Measurements from ENCODE around the gene N4BP2L1.

GRCh38 chr13:32476892-32477291 lies 49.0 kb upstream of the N4BP2L1 start:
- no peak for TF ChIP-seq CTCF (IDR thresholded peaks at IDR 0.05)
- no peak for TF ChIP-seq POLR2A (IDR thresholded peaks at IDR 0.05)

Data from adrenal gland (tissue), 5 donors.